A549 (cell line): ENCODE results near the gene MFSD12.

Experiments
- CEBPB ChIP-seq, 2 experiments: fragments of >200 bp in 1 of 2; sonication (Bioruptor Twin) in 1 of 2; formaldehyde crosslinking in 1 of 2; IDR thresholded peaks; 2 replicates each; pipeline ENCODE4 v1.6.1; 2012 to 2016
- CTCF ChIP-seq: fragments of >200 bp; sonication (Bioruptor Twin); formaldehyde crosslinking; IDR thresholded peaks from 3 replicates; pipeline ENCODE4 v1.5.1; 2016
- EP300 ChIP-seq, 2 experiments: fragments of >200 bp; sonication (Bioruptor Twin); formaldehyde crosslinking; IDR thresholded peaks; 2 replicates in 1 of 2; 3 replicates in 1 of 2; pipeline ENCODE4 v1.6.1; 2016 to 2017
- KDM1A ChIP-seq: fragments of 200-600 bp; sonication (generic); IDR thresholded peaks from 2 replicates; pipeline ENCODE4 v1.6.1; 2016; ENCODE audit warnings: low read depth, mild to moderate bottlenecking
- MYC ChIP-seq: IDR thresholded peaks from 2 replicates; pipeline ENCODE4 v1.6.1; 2012; ENCODE audit warnings: mild to moderate bottlenecking, inconsistent platforms, low read length, improper control_type of control experiment, borderline replicate concordance
- POLR2A ChIP-seq: IDR thresholded peaks from 2 replicates; pipeline ENCODE4 v1.6.1; 2012; ENCODE audit warnings: mild to moderate bottlenecking, low read length
- RAD21 ChIP-seq, 2 experiments: fragments of >200 bp in 1 of 2; sonication (Bioruptor Twin) in 1 of 2; formaldehyde crosslinking in 1 of 2; IDR thresholded peaks in 1 of 2; conservative IDR thresholded peaks in 1 of 2; 2 replicates in 1 of 2; 3 replicates in 1 of 2; pipeline ENCODE4 v1.6.1; 2012 to 2018; ENCODE audit warnings: inconsistent platforms in 1 of 2
- RNF2 ChIP-seq: fragments of 200-600 bp; sonication (generic); IDR thresholded peaks from 2 replicates; pipeline ENCODE4 v1.6.1; 2016; ENCODE audit warnings: low read depth, mild to moderate bottlenecking, antibody characterized with exemption, moderate library complexity, borderline replicate concordance

GRCh38 chr19:3526507-3527237, 30.7 kb downstream of the MFSD12 start:
- TF ChIP-seq CTCF (no peak), POLR2A (no peak), RNF2 (no peak), MYC (no peak), CEBPB (IDR thresholded peaks at IDR 0.05) (no peak), KDM1A (no peak), RAD21 (conservative IDR thresholded peaks at IDR 0.05 in 1 of 2, IDR thresholded peaks at IDR 0.05 in 1 of 2) (no peak), EP300 (IDR thresholded peaks at IDR 0.05) (no peak)
